Measurements from ENCODE around the gene EHD3.

Gene EHD3

GRCh38 chr2:31192396-31192795 lies 41.6 kb upstream of the EHD3 start:
- H3K4me1 Mint-ChIP-seq = peaks cover 6% of the 10 kb centered on the region
- no peaks in the 10 kb centered on the region for H3K9me3 Mint-ChIP-seq
- no peak overlapping the region for H3K4me3 Mint-ChIP-seq
- no peak overlapping the region for H3K27ac Mint-ChIP-seq
- H3K36me3 Mint-ChIP-seq (ENCODE audit: low read depth) = no peaks in the 10 kb centered on the region
- TF ChIP-seq, protein P1, sequence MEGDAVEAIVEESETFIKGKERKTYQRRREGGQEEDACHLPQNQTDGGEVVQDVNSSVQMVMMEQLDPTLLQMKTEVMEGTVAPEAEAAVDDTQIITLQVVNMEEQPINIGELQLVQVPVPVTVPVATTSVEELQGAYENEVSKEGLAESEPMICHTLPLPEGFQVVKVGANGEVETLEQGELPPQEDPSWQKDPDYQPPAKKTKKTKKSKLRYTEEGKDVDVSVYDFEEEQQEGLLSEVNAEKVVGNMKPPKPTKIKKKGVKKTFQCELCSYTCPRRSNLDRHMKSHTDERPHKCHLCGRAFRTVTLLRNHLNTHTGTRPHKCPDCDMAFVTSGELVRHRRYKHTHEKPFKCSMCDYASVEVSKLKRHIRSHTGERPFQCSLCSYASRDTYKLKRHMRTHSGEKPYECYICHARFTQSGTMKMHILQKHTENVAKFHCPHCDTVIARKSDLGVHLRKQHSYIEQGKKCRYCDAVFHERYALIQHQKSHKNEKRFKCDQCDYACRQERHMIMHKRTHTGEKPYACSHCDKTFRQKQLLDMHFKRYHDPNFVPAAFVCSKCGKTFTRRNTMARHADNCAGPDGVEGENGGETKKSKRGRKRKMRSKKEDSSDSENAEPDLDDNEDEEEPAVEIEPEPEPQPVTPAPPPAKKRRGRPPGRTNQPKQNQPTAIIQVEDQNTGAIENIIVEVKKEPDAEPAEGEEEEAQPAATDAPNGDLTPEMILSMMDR (IDR thresholded peaks at IDR 0.05) = no peak
- DNase-seq = no peak
- peaks cover 16% of the 10 kb centered on the region for H3K27me3 Mint-ChIP-seq (ENCODE audit: low read depth, poor library complexity)

- no peaks in the 10 kb centered on the region for H3K9me3 Mint-ChIP-seq
- H3K27me3 Mint-ChIP-seq (ENCODE audit: low read depth, poor library complexity) = peaks cover 19% of the 10 kb centered on the region
- peaks cover 6% of the 10 kb centered on the region for H3K4me1 Mint-ChIP-seq
- no peak for DNase-seq
- TF ChIP-seq, protein P1 (IDR thresholded peaks at IDR 0.05) = no peak
- no peak overlapping the region for H3K4me3 Mint-ChIP-seq
- no peaks in the 10 kb centered on the region for H3K36me3 Mint-ChIP-seq (ENCODE audit: low read depth)
- peak overlapping the region; percentile 53 for H3K27ac Mint-ChIP-seq
Measured at GRCh38 chr2:31192851-31193392, 41.0 kb upstream of the EHD3 start.

GRCh38 chr2:31193806-31194205 lies 40.1 kb upstream of the EHD3 start:
- no peaks in the 10 kb centered on the region for H3K4me1 Mint-ChIP-seq
- no peak overlapping the region for H3K4me3 Mint-ChIP-seq
- TF ChIP-seq, protein P1 (IDR thresholded peaks at IDR 0.05) = no peak
- H3K27me3 Mint-ChIP-seq (ENCODE audit: low read depth, poor library complexity) = peaks cover 19% of the 10 kb centered on the region
- H3K9me3 Mint-ChIP-seq = no peaks in the 10 kb centered on the region
- no peak for DNase-seq
- no peak overlapping the region for H3K27ac Mint-ChIP-seq
- no peaks in the 10 kb centered on the region for H3K36me3 Mint-ChIP-seq (ENCODE audit: low read depth)

DNA sequence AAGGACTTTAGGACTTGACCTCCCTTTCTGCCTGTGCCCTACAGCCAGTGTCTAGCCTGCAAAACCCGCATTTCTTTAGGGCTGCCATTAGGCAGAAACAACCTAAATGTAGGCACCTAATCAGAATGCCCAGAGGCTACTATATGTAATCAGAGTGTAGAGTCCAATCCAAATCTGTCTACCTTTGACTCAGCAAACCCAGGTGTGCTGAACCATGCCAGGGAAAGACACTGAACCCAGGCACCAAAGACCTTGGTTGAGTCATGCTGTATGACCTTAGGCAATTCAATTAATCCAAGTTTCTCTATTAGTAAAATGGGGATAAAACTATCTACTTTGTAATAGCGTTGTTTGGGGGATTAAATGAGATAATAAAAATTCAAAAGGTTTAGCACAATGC lies 37.3 kb upstream of the EHD3 start:
- Mint-ChIP-seq H3K36me3 (ENCODE audit: low read depth) (no peaks in the 10 kb centered on the region), H3K27ac (no peak overlapping the region), H3K9me3 (no peaks in the 10 kb centered on the region), H3K27me3 (ENCODE audit: low read depth, poor library complexity) (peaks cover 21% of the 10 kb centered on the region), H3K4me3 (no peak overlapping the region), H3K4me1 (no peaks in the 10 kb centered on the region)
- TF ChIP-seq, protein P1 (IDR thresholded peaks at IDR 0.05) = no peak
- DNase-seq = no peak

DNA sequence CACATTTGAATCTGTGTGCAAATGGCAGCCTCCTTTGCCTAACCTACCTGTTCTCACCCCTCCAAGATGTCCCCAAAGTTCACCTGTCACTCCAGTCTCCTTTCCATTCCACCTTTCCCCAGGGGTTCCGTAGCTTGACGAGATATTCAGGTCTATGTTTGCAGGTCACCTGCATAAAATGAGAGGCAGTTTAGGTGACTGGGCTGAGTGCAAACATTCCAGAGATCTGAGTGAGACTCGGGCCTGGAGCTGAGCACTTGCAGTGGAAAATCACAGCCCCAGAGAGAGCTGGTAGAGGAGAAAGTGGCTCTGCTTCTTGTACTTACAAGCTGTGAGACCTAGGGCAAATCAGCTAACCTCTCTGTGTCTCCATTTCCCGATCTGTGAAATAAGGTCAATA lies 36.8 kb upstream of the EHD3 start:
- no peak for DNase-seq
- Mint-ChIP-seq H3K27me3 (ENCODE audit: low read depth, poor library complexity) (peaks cover 25% of the 10 kb centered on the region), H3K4me1 (no peaks in the 10 kb centered on the region), H3K9me3 (no peaks in the 10 kb centered on the region), H3K27ac (peak overlapping the region; percentile 28), H3K36me3 (ENCODE audit: low read depth) (no peaks in the 10 kb centered on the region), H3K4me3 (no peak overlapping the region)
- TF ChIP-seq, protein P1 (IDR thresholded peaks at IDR 0.05) = no peak

DNA sequence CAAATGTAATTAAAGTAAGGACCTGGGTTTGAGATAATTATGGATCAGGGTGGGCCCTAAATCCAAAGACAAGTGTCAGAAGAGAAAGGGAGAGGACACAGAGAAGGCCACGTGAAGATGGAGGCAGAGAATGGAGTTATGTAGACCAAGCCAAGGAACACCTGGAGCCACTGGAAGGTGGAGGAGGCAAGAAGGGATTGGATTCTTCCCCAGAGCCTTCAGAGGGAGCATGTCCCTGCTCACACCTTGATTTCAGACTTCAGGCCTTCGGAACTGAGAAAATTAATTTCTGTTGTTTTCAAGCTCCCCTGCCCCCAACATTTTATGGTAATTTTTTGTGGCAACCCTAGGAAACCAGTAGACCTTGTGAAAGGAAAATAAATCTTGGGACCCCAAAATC lies 36.3 kb upstream of the EHD3 start:
- Mint-ChIP-seq H3K27ac (no peak overlapping the region), H3K9me3 (no peaks in the 10 kb centered on the region), H3K4me3 (no peak overlapping the region), H3K4me1 (no peaks in the 10 kb centered on the region), H3K36me3 (ENCODE audit: low read depth) (no peaks in the 10 kb centered on the region), H3K27me3 (ENCODE audit: low read depth, poor library complexity) (peaks cover 25% of the 10 kb centered on the region)
- TF ChIP-seq, protein P1 (IDR thresholded peaks at IDR 0.05) = no peak
- no peak for DNase-seq

Measured in nephron progenitor cell (in vitro differentiated cells).